ENCODE results near the gene STXBP6.

Gene STXBP6

DNA sequence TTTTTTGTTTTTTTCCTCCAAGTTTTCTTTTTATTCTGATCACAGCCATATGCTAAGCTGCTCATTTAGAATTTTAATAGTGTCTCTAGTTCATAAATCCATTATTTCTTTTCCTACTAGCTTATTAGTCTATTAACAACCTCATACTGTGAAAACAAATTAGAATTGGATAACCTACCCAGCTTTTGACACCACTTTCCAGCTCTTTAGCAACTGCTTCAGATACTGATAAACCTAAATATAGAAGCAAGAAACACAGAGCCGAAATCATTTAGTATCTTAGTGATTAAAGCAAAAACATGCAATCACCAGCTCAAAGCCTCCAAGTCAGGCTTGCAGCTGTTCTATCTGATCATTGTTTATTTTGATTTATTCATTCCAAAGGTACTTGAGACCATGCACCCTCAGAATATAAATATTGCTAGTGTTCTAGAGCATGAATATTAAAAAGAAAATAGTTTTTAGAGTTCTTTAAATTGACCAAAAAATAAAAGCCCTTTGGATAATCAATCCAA is 121.5 kb downstream of the STXBP6 start:
- TF ChIP-seq, protein P1, sequence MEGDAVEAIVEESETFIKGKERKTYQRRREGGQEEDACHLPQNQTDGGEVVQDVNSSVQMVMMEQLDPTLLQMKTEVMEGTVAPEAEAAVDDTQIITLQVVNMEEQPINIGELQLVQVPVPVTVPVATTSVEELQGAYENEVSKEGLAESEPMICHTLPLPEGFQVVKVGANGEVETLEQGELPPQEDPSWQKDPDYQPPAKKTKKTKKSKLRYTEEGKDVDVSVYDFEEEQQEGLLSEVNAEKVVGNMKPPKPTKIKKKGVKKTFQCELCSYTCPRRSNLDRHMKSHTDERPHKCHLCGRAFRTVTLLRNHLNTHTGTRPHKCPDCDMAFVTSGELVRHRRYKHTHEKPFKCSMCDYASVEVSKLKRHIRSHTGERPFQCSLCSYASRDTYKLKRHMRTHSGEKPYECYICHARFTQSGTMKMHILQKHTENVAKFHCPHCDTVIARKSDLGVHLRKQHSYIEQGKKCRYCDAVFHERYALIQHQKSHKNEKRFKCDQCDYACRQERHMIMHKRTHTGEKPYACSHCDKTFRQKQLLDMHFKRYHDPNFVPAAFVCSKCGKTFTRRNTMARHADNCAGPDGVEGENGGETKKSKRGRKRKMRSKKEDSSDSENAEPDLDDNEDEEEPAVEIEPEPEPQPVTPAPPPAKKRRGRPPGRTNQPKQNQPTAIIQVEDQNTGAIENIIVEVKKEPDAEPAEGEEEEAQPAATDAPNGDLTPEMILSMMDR (IDR thresholded peaks at IDR 0.05) = no peak

DNA sequence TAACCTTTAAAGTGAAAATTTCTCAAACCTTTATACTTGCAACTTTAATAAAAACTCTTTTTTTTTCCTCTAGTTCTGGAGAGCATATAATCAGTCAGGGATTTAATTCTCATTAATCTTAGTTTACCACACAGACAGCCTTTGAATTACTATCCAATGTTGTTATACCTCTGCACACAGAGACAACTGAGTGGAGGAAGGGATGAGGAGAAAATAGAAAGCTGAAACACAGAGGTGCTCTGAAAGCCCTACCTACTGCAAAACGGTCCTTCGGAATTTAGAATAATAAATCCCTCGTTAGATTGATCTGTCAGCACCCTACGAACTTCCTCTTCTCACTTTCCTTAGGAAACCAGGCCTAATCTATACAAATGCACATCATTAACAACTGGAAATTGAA is 122.1 kb downstream of the STXBP6 start:
- TF ChIP-seq, protein P1 (IDR thresholded peaks at IDR 0.05) = no peak

DNA sequence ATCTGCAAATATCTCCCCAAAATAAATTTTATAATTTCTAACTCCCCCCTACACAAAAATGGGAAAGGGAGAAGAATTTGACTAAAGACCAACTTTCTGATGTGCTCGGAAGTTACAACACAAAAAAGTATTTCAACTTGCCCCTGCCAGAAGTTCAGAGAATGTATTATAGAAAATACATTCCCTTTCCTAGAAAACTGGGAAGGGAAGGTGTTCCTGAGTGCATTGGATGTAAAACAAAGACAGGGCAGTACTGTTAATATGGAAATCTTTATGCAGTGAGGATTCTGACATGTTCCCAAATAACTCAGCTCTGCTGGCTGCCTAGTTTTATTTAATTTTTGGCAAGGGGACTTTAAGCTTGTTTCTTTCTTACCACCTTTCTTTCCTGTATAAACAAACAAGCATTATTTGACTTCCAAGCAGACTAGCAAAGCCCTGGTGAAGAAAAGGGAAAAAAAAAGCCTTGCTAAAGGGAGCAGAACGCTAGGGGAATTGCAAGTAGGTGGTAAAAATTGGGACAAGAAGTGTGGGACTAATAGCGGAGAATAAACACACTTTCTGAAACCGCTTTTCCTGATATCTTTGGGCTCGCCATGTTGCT is 124.1 kb downstream of the STXBP6 start:
- TF ChIP-seq, protein P1 (IDR thresholded peaks at IDR 0.05) = no peak

DNA sequence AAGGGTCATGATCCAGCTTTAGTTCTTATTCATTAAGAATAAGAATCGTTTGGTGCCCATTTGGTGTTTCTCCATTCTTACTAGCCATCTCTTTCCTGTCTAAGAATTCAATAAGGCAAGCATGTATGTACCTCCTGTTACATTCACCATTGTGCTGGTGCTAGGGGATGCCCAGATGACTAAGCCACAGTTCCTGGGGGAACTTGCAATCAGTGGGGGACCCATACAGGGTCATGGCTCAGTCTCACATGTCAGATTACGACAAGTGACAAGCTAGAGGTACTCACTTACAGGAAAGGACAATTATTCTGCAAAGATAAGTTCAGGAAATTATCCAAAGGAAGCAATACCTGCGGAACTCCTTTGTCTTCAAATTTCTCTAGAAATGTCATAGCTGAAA is 125.4 kb downstream of the STXBP6 start:
- TF ChIP-seq, protein P1 (IDR thresholded peaks at IDR 0.05) = no peak

DNA sequence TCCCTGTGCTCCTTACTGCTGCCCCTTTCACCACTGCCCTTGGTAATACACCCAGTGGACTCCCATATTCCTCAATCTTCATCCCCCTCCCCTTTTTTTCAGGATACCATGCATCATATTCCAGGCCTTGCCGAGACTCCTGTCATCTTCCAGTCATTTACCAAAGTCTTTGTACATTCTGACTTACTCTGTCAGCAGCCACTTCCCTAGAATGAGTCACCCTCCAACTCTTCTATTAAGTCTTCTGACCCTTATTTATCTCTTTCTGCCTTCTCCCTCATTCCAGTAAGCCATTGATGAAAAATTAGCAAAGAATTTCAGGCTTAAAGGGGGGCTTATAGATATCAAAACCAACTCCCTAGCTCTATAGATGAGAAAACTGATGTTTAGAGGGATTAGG is 128.0 kb downstream of the STXBP6 start:
- TF ChIP-seq, protein P1 (IDR thresholded peaks at IDR 0.05) = no peak

DNA sequence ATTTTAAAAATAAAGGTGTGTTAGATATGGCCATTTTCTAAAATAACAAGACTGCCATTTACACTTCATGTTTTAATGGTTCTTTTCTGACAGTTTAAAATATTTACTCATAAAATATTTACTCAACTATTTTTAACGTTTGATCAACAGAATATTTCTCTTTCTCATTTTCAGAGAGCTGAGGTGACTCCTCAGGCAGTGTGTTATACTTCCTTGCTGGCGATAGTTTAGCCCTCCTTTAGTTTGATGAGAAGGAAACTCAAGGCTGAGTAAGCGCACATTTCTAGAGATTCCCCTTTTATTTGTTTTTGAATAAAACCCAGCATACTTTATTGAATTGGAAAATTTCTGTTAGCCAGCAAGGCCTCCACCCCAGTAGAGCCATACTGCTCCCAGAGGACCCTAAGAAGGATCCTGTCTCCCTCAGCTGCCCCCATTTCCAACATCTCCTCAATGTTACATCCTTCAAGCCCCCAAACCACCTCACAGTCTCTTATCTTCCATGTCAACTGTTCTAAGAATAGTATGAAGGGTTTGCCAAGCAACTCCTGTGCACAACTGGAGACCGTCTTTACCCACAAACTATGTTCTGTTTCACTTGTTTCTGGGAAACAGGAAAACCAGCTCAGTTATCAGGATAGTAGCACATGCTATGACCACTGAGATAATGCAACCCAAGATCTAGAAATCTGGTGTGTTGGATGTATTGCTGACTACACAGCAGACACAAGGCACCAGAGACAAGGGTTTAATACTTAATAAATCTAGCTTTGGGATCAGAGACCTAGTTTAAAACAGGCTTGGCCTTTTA is 129.5 kb downstream of the STXBP6 start:
- TF ChIP-seq, protein P1 (IDR thresholded peaks at IDR 0.05) = no peak

DNA sequence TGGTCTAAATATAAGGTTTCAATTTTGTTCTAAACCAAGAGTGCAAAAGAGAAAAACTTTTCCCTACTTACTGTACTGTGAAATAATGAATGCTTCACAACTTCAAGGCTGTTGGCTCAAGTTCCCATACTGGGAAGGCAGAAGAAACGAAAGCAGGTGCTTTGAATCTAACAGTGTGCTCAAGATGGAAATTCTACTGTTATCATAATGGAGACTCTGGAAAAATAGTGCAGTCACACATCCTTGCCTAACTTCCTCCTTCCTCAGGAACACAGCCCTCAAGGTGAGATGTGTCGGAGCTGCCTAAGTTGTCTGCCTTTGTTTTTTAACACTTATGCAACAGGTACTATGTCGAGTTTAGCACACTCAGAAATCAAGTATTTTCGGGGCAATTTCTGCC is 131.1 kb downstream of the STXBP6 start:
- TF ChIP-seq, protein P1 (IDR thresholded peaks at IDR 0.05) = no peak

Data from LNCAP (cell line).